GM23248 (cell line): ENCODE results near the gene VAV2. TPM values are rescaled to one million over a fixed set of nuclear protein-coding genes. Genes with fewer than 3 reads are reported as not detected.

Source experiments
- DNase-seq: peaks from one replicate; pipeline ENCODE4 v3.0.0-alpha.2; 2015
- H2AFZ ChIP-seq: fragments of 200-600 bp; sonication (generic); 2 replicates; pipeline ENCODE4 v1.6.1; 2016; ENCODE audit warnings: antibody characterized with exemption
- H3F3A ChIP-seq: fragments of 200-600 bp; sonication (generic); 2 replicates; pipeline ENCODE4 v1.6.1; 2016; ENCODE audit warnings: mild to moderate bottlenecking, antibody characterized with exemption, mixed run types; ENCODE audit not compliant: insufficient read depth
- H3K27ac ChIP-seq: fragments of 200-600 bp; sonication (generic); 2 replicates; pipeline ENCODE4 v1.5.1; 2016; ENCODE audit warnings: mild to moderate bottlenecking
- H3K27me3 ChIP-seq: fragments of 200-600 bp; sonication (generic); replicated peaks from 2 replicates; pipeline ENCODE4 v1.6.1; 2016; ENCODE audit warnings: mild to moderate bottlenecking; ENCODE audit not compliant: insufficient read depth
- H3K36me3 ChIP-seq: fragments of 200-600 bp; sonication (generic); 2 replicates; pipeline ENCODE4 v1.6.1; 2016; ENCODE audit warnings: low read depth, mild to moderate bottlenecking
- H3K4me1 ChIP-seq: fragments of 200-600 bp; sonication (generic); 2 replicates; pipeline ENCODE4 v1.6.1; 2016; ENCODE audit warnings: mild to moderate bottlenecking; ENCODE audit not compliant: insufficient read depth
- H3K4me2 ChIP-seq: fragments of 200-600 bp; sonication (generic); one replicate; pipeline ENCODE4 v1.6.1; 2016; ENCODE audit warnings: mild to moderate bottlenecking; ENCODE audit not compliant: unreplicated experiment
- H3K4me3 ChIP-seq: fragments of 200-600 bp; sonication (generic); 2 replicates; pipeline ENCODE4 v1.5.1; 2016; ENCODE audit warnings: mild to moderate bottlenecking
- H3K79me2 ChIP-seq: fragments of 200-600 bp; sonication (generic); 2 replicates; pipeline ENCODE4 v1.6.1; 2016; ENCODE audit warnings: mild to moderate bottlenecking; ENCODE audit not compliant: insufficient read depth
- H3K9ac ChIP-seq: fragments of 200-600 bp; sonication (generic); 2 replicates; pipeline ENCODE4 v1.6.1; 2016; ENCODE audit warnings: mild to moderate bottlenecking
- H3K9me2 ChIP-seq: fragments of 200-600 bp; sonication (generic); 2 replicates; pipeline ENCODE4 v1.6.1; 2016; ENCODE audit warnings: mixed run types, mild to moderate bottlenecking, moderate library complexity; ENCODE audit not compliant: insufficient read depth
- H3K9me3 ChIP-seq: fragments of 200-600 bp; sonication (generic); one replicate; pipeline ENCODE4 v1.6.1; 2017; ENCODE audit warnings: low read depth
- H4K20me1 ChIP-seq: fragments of 200-600 bp; sonication (generic); 2 replicates; pipeline ENCODE4 v1.6.0; 2016; ENCODE audit not compliant: insufficient read depth
- EZH2 ChIP-seq: fragments of 200-600 bp; sonication (generic); IDR thresholded peaks from 2 replicates; pipeline ENCODE4 v1.6.1; 2018; ENCODE audit warnings: antibody characterized with exemption, mild to moderate bottlenecking; ENCODE audit not compliant: insufficient read depth, poor library complexity, severe bottlenecking
- EZH2phosphoT487 ChIP-seq: fragments of 200-600 bp; sonication (generic); IDR thresholded peaks from 2 replicates; pipeline ENCODE4 v1.6.1; 2018; ENCODE audit warnings: antibody characterized with exemption, moderate library complexity, mild to moderate bottlenecking, low read depth; ENCODE audit not compliant: insufficient read depth
- WGBS, 2 experiments: methylation state at CpG; one replicate each; pipeline ENCODE4 v1.1.6; 2015 to 2017; ENCODE audit warnings: low lambda C conversion rate in 2 of 2, low coverage in 1 of 2; ENCODE audit errors: missing lambda C conversion rate in 2 of 2; 5-methylcytosine and 5-hydroxymethylcytosine counted together
- in situ Hi-C: fragments of 300-500 bp; cut with MboI; formaldehyde crosslinking; loops from 2 replicates; pipeline ENCODE4 v1.15.0; 2020
- polyA plus RNA-seq: library from polyadenylated mRNA; unstranded; fragments of >200 nt; fragmentation: Nextera tagmentation; extraction: Ambion mirVana; gene quantifications from 2 replicates; pipeline ENCODE4 v1.2.1, GENCODE V29; 2016
- total RNA-seq: library from RNA; depleted of rRNA; stranded (reverse); fragments of >200 nt; shearing (Covaris generic); gene quantifications from 2 replicates; pipeline ENCODE4 v1.2.3, GENCODE V29; 2014

The VAV2 gene
- total and polyA plus RNA-seq, 2 experiments from 2014 or later = 6.7 to 9.0 TPM

DNA sequence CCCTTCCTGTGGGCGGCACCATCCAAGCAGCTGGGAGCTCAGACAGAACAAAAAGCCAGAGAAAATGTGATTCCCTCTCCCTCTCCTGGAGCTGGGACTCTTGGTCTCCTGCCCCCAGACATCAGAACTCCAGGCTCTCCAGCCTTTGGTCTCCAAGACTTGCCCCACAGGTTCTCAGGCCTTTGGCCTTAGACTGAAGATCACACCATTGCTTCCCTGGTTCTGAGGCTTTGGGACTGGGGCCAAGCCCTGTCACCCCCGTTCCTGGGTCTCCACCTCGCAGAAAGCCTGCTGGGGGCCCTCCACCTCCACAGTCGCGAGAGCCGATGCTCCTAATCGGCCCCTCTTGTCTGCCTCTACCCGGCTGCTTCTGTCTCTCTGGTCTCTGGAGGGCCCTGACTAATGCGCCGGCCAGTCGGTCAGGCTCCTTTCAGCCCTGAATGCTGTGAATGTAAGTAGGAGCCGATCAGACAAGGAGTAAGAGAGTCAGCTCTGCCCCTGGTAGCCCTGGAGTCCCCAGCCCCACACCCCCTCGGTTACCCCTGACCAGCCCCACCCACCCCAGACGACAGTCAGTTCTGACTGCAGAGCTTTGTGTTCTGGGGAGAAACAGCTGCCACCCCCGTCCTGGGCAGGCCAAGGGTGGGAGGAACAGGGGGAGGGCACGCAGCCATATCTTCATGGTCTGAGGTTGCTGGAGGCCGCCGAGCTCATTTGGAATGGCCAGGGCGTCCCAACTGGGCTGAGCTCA, 57.5 kb downstream of the VAV2 start:
- H3K36me3 ChIP-seq = no peaks in the 10 kb centered on the region
- H3F3A ChIP-seq = no peaks in the 10 kb centered on the region
- no peaks in the 10 kb centered on the region for H3K27me3 ChIP-seq
- H3K4me1 ChIP-seq = no peaks in the 10 kb centered on the region
- H3K79me2 ChIP-seq = no peaks in the 10 kb centered on the region
- no peak overlapping the region for H3K9ac ChIP-seq
- H3K4me3 ChIP-seq = no peak overlapping the region
- H3K4me2 ChIP-seq = no peak overlapping the region
- TF ChIP-seq EZH2phosphoT487 (no peak), EZH2 (no peak)
- in situ Hi-C loops = no loop called here
- H2AFZ ChIP-seq = no peak overlapping the region
- H3K27ac ChIP-seq = no peak overlapping the region
- no peaks in the 10 kb centered on the region for H4K20me1 ChIP-seq
- no peaks in the 10 kb centered on the region for H3K9me3 ChIP-seq
- WGBS, 2 experiments = 91 to 94% methylated on average over 19 of the region's 19 CpGs
- H3K9me2 ChIP-seq = no peaks in the 10 kb centered on the region
- DNase-seq = no peak

DNA sequence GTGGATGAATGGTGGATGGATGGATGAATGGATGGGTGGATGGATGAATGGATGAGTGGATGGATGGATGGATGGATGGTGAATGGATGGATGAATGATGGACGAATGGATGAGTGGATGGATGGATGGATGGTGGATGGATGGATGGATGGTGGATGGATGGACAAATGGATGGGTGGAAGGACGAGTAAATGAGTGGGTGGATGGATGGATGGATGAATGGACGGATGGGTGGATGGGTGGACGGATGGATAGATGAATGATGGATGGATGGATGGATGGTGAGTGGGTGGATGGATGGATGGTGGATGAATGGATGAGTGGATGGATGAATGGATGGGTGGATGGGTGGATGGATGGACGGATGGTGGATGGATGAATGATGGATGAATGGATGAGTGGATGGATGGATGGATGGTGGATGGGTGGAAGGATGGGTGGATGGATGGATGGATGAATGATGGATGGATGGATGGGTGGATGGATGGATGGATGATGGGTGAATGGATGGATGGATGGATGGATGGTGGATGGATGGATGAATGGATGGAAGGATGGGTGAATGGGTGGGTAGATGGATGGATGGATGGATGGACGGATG, 58.6 kb downstream of the VAV2 start:
- H3K9me2 ChIP-seq = no peaks in the 10 kb centered on the region
- no peaks in the 10 kb centered on the region for H4K20me1 ChIP-seq
- TF ChIP-seq EZH2phosphoT487 = no peak
- TF ChIP-seq EZH2 = no peak
- H3K36me3 ChIP-seq = no peaks in the 10 kb centered on the region
- no peaks in the 10 kb centered on the region; the same call in 1 of the 2 replicates for H3K79me2 ChIP-seq
- DNase-seq = no peak
- H2AFZ ChIP-seq = no peak overlapping the region
- no peak overlapping the region for H3K9ac ChIP-seq
- 75 to 80% methylated on average over 4 to 6 of the region's 6 CpGs for WGBS, 2 experiments
- no peak overlapping the region for H3K4me2 ChIP-seq
- H3F3A ChIP-seq = no peaks in the 10 kb centered on the region
- no peaks in the 10 kb centered on the region for H3K4me1 ChIP-seq
- H3K4me3 ChIP-seq = no peak overlapping the region
- H3K9me3 ChIP-seq = no peaks in the 10 kb centered on the region
- no peaks in the 10 kb centered on the region for H3K27me3 ChIP-seq
- in situ Hi-C loops = no loop called here
- no peak overlapping the region for H3K27ac ChIP-seq

GRCh38 chr9:133932633-133933032, 59.5 kb downstream of the VAV2 start:
- Histone ChIP-seq H2AFZ (no peak overlapping the region), H3K27me3 (no peaks in the 10 kb centered on the region), H3K9me2 (no peaks in the 10 kb centered on the region), H3K27ac (no peak overlapping the region), H3K9me3 (no peaks in the 10 kb centered on the region), H4K20me1 (no peaks in the 10 kb centered on the region), H3K79me2 (peaks cover 4% of the 10 kb centered on the region; the same call in 1 of the 2 replicates), H3K9ac (no peak overlapping the region), H3K4me3 (no peak overlapping the region), H3F3A (no peaks in the 10 kb centered on the region), H3K36me3 (no peaks in the 10 kb centered on the region), H3K4me2 (no peak overlapping the region), H3K4me1 (no peaks in the 10 kb centered on the region)
- in situ Hi-C loops = no loop called here
- TF ChIP-seq EZH2 (no peak), EZH2phosphoT487 (no peak)
- DNase-seq = no peak
- WGBS, 2 experiments = 82 to 87% methylated on average over 8 of the region's 9 CpGs

DNA sequence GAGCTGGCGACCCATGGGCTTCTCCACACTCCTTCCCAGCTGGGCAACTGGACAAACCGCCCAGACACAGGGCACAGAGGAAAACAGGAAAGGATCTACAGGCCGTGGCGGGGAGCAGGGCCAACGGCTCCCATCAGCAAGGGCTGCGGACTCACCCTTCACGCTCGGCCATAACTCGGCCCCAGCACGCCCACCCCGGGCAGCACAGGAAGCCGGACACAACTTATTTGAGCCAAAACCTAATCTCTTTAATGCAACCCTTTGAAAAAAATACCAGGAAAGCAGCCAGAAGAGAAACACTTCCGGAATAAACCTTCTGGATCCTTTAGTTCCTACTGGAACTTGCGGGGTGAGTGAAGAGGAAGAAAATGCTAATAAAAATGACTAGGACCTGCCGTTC, 59.9 kb downstream of the VAV2 start:
- H3K9me3 ChIP-seq = no peaks in the 10 kb centered on the region
- H3K27ac ChIP-seq = no peak overlapping the region
- no peak overlapping the region for H2AFZ ChIP-seq
- H3K79me2 ChIP-seq = peaks cover 8% of the 10 kb centered on the region
- H3F3A ChIP-seq = no peaks in the 10 kb centered on the region
- no peaks in the 10 kb centered on the region for H3K27me3 ChIP-seq
- no peaks in the 10 kb centered on the region for H3K36me3 ChIP-seq
- H4K20me1 ChIP-seq = no peaks in the 10 kb centered on the region
- in situ Hi-C loops = no loop called here
- H3K4me1 ChIP-seq = no peaks in the 10 kb centered on the region
- H3K4me2 ChIP-seq = no peak overlapping the region
- H3K9ac ChIP-seq = no peak overlapping the region
- 90 to 91% methylated on average over 14 to 15 of the region's 15 CpGs for WGBS, 2 experiments
- no peaks in the 10 kb centered on the region for H3K9me2 ChIP-seq
- DNase-seq = no peak
- H3K4me3 ChIP-seq = no peak overlapping the region
- no peak for TF ChIP-seq EZH2phosphoT487
- no peak for TF ChIP-seq EZH2
